Fibroblast of villous mesenchyme (primary cell): ENCODE data around the gene JAK1. TPM values are rescaled to one million over a fixed set of nuclear protein-coding genes. Genes with fewer than 3 reads are reported as not detected.

Experiments used
- DNase-seq: peaks from one replicate; pipeline ENCODE4 v3.0.0-alpha.2; 2010; ENCODE audit warnings: low read depth
- H3K4me3 ChIP-seq: 2 replicates; pipeline ENCODE4 v1.5.1; 2011; ENCODE audit warnings: low read depth, mild to moderate bottlenecking, low read length
- CTCF ChIP-seq: IDR thresholded peaks from 2 replicates; pipeline ENCODE4 v1.5.1; 2012; ENCODE audit warnings: low read depth, mild to moderate bottlenecking, low read length; ENCODE audit not compliant: insufficient read depth
- total RNA-seq: library from RNA; depleted of rRNA; stranded (reverse); fragments of >200 nt; gene quantifications from 2 replicates; pipeline ENCODE4 v1.2.3, GENCODE V29; 2012

The JAK1 gene
- total RNA-seq, 1 donor: 125 TPM

- H3K4me3 ChIP-seq: no peak overlapping the region
- no peak for TF ChIP-seq CTCF
- no peak for DNase-seq
Measured at GRCh38 chr1:64886877-64887276, 79.5 kb downstream of the JAK1 start.

- DNase-seq: no peak
- no peak overlapping the region for H3K4me3 ChIP-seq
- TF ChIP-seq CTCF: no peak
Measured at GRCh38 chr1:64885648-64886047, 80.7 kb downstream of the JAK1 start.

- H3K4me3 ChIP-seq: no peak overlapping the region
- no peak for TF ChIP-seq CTCF
- DNase-seq: no peak
Measured at GRCh38 chr1:64884261-64885040, 81.9 kb downstream of the JAK1 start.

- H3K4me3 ChIP-seq: no peak overlapping the region
- no peak for TF ChIP-seq CTCF
- DNase-seq: no peak
Measured at GRCh38 chr1:64882574-64883255, 83.6 kb downstream of the JAK1 start.

- DNase-seq: no peak
- H3K4me3 ChIP-seq: no peak overlapping the region
- no peak for TF ChIP-seq CTCF
Measured at GRCh38 chr1:64881281-64881680, 85.1 kb downstream of the JAK1 start.

- DNase-seq: no peak
- no peak overlapping the region for H3K4me3 ChIP-seq
- no peak for TF ChIP-seq CTCF
Measured at GRCh38 chr1:64880449-64880848, 85.9 kb downstream of the JAK1 start.
